ENCODE data around the gene PPTC7. TPM values are rescaled to one million over a fixed set of nuclear protein-coding genes. Genes with fewer than 3 reads are reported as not detected.
"Not testable (repeated sequence)": the region's sequence is repeated elsewhere in the genome, so short reads cannot be mapped to it uniquely, and the experiment has no call there.

The PPTC7 gene, protein sequence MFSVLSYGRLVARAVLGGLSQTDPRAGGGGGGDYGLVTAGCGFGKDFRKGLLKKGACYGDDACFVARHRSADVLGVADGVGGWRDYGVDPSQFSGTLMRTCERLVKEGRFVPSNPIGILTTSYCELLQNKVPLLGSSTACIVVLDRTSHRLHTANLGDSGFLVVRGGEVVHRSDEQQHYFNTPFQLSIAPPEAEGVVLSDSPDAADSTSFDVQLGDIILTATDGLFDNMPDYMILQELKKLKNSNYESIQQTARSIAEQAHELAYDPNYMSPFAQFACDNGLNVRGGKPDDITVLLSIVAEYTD
- total RNA-seq, result 11.0 and 11.4 TPM in 2 replicates

DNA sequence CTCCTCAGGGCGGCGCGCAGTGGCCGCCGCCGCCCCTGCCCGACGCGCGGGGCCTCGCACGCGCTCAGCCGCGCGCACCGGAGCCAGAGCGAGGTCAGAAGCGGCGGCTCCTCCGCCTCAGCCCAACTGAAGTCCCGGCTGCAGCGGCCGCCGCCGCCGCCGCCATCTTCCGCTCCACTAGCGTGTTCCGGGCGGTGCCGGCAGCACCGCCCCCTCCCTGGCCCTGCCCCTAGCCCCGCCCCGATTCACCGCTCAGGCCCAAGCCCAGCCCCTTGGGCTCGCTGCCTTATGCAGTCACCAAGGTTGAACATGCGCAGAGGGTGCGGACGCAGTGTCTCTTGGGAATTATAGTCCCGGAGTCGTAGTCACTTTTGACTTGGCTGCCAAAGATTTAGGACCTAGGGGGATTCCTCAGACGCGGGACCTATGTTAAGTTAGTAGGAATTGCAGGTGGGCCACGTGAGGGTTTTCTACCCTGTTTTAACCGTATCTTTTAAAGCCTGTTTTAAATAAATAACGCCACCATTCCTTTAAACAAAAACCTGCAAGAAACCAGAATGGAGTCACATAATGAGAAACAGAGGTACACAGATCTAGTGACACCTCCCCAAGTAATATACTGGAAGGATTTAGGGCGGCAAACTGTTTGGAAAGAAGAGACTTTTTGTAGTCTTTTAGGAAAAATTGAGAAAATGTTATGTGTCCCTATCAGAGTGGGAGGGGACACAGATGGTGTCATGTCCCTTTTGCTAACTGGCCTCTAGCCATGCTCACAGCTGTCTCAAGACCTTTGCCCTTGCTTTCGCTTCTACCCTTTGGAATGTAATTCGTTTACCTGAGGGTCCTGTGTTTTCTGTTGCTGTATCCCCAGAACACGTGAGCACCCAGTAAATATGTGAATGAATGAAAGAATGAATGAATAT, at the start of gene PPTC7:
Gene PPTC7 (minus strand): TSS at position 182 of the 923 bp plus-strand sequence. CDS start 287 bp downstream, outside the sequence.
- peak; percentile 71 for DNase-seq (ENCODE audit: extremely low read depth, low read depth, low spot score)

DNA sequence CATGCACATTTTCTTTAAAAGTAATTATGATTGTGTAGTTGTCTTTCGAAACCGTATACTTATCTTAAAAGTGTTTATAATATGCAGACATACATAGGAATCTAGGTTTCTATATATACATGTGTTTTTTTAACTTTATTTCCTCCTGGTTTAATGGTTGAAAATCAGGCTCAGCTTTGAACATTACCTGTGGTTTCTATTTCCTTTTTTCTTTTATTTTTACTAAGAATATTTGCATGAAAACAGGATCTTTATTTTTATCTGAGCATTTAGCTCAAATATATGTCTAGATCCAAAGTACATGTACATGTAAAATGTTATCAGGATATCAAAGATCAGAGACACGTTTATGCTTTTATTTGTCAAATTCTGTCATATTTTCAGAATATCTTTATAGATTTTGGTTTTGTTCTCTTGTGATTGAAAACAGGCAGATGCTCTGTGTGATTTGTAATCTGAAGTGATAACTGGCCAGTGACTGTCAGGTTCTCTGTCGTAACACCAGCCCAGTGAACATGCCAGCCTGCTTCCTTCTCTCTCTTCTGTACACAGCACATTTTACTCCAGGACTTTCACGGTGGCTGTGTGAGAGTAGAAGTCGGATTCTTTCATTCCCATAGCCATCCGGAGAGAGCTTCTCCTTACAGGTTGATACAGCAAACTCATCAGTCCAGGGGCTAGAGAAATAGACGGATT, 44.5 kb upstream of the PPTC7 start:
- DNase-seq (ENCODE audit: extremely low read depth, low read depth, low spot score), result no peak

DNA sequence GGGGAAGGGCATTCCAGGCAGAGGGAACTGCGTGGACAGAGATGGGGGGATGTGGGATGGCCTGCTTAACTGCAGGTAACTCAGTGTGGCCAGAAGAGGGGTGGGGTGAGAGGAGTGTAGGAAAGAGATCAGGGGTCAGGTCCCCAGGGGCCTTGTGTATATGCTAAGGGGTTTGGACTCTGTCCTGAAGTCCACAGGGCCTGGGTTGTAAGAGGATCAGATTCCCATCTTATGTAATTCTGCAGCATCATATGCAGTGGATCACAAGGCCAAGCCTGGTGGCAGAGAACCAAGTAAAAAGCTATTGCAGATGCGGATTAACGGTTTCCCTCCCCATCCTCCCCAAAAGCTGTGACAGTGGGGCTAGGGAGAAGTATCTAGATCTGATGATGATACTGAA, 39.5 kb upstream of the PPTC7 start:
- no peak for DNase-seq (ENCODE audit: extremely low read depth, low read depth, low spot score)

DNA sequence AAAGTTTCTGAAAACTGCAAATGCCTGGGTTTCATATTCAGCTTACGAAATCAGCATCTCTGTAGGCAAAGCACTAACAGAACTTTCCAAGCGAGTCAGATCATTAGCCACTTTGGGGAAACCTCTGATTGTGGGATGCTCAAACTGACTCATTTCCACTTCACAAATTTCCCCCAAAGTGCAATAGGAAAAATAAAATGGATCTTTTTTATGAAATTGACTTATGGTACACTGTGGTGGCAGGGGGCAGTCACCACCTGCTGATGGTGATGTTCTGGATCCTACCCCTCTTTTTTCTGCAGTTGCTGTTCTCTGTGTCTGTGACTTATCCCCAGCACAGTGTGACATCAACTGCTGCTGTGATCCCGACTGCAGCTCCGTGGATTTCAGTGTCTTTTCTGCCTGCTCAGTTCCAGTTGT, 36.4 kb upstream of the PPTC7 start:
- DNase-seq (ENCODE audit: extremely low read depth, low read depth, low spot score), result no peak

DNA sequence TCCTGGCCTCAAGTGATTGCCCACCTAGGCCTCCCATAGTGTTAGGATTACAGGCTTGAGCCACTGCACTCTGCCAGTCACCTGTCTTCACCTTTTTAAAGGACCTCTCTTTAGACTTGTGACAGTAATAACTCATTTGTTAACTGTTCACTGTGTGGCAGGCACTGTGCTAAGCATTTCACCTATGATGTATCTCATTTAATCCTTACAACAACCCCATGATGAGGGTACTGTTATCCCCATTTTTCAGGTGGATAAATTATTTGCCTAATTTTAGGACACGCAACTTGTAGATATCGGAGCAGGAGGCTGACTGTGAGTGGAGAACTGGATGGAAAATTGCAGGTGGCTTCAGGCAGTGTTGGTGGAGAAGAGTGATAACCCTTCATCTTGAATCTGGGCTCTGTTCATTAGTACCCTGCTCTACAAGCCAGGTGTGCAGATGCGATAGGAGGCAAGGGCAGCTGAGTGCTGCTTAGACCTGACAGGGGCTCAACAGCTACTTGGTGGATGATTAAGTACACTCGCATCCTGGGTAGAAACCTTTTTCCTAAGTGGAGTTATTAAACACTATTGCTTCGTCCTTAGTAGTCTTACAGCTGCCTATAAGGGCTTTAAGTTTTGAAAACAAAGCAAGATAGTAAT, 33.5 kb upstream of the PPTC7 start:
- no peak for DNase-seq (ENCODE audit: extremely low read depth, low read depth, low spot score)

DNA sequence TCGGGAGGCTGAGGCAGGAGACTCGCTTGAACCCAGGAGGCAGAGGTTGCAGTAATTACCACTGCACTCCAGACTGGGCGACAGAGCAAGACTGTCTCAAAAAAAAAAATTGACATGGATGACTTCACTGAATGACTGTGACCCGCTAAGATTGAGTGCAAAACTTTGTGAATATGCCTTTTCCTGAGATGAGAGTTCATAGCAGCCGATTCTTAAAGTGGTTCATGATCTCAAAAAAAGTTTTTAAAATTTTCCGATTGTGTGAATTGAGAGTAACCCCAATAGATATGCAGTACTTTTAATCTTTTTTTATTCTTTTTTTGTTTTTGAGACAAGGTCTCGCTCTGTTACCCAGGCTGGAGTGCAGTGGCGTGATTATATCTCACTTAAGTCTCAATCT, 32.1 kb upstream of the PPTC7 start:
- DNase-seq (ENCODE audit: extremely low read depth, low read depth, low spot score), result no peak

DNA sequence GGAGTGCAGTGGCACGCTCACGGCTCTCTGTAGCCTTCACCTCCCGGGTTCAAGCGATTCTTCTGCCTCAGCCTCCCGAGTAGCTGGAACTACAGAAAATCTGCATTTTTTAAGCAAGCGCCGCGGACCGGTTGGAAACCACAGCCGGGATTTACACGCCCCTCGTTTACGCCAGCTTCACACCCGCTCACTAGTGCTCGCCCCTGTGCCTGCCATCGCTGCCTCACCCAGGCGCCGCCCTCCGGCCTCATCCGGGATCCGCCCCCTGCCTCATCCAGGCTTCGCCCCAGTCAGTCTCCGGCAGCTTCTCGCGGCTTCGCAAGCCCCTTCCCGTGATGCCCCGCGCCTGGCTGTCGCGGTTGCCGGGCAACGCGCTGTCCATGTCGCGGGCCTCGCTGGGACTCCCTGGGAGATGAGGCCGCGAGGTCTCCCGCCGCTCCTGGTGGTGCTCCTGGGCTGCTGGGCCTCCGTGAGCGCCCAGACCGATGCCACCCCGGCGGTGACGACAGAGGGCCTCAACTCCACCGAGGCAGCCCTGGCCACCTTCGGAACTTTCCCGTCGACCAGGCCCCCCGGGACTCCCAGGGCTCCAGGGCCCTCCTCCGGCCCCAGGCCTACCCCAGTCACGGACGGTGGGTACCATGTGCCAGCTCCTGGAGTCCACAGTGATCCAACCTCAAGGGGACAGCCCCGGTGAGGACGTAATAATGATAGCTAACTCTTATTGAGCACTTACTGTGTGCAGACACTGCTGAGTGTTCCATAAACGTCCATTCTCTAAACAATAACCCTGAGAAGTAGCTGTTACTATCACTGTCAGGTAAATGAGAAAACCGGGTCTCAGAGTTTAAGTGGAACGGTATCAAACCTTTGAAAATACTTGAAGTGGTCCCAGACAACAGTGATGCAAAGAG, 30.9 kb upstream of the PPTC7 start, which contains the start of gene TCTN1:
Gene TCTN1 (plus strand): TSS at position 359 of the 914 bp plus-strand sequence. CDS start 54 bp downstream, at position 413.
- peak; percentile 51 for DNase-seq (ENCODE audit: extremely low read depth, low read depth, low spot score)

DNA sequence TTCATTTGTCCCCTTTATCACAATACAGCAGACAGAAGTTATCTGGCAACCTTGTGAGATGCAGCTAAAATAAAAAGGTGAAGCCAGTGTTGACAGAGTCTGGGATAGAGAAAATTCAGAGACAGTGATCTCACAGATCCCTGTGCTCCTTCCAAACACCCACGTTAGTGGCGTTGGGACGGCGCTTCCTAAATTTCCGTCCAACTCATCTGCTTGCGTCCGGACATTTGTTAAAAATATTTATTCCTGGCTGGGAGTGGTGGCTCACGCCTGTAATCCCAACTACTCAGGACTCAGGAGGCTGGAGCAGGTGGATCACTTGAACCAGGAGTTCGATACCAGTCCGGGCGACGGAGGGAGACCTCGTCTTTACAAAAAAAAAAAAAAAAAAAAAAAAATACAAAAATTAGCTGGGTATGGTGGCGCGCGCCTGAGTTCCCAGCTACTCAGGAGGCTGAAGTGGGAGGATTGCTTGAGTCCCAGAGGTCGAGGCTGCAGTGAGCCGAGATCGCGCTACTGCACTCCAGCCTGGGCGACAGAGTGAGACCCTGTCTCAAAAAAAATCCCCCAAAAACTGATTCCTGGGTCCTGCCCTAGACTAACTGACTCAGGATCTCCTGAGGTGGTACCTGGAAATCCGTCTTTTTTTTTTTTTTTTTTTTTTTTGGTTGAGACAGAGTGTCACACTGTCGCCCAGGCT, 30.1 kb upstream of the PPTC7 start:
- no peak for DNase-seq (ENCODE audit: extremely low read depth, low read depth, low spot score)

DNA sequence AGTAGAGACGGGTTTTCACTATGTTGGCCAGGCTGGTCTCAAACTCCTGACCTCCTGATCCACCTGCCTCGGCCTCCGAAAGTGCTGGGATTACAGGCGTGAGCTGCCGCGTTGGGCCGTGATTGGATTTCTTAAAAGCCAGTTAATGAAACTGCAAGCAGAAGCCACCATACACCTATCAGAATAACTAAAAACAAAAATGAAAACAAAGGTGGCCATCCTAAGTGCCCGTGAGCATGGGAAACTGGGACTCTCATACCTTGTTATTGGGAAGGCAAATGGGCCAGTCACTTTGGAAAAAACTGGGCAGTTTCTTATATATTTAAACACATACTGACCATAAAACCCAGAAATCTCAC, 23.1 kb upstream of the PPTC7 start:
- no peak for DNase-seq (ENCODE audit: extremely low read depth, low read depth, low spot score)

DNA sequence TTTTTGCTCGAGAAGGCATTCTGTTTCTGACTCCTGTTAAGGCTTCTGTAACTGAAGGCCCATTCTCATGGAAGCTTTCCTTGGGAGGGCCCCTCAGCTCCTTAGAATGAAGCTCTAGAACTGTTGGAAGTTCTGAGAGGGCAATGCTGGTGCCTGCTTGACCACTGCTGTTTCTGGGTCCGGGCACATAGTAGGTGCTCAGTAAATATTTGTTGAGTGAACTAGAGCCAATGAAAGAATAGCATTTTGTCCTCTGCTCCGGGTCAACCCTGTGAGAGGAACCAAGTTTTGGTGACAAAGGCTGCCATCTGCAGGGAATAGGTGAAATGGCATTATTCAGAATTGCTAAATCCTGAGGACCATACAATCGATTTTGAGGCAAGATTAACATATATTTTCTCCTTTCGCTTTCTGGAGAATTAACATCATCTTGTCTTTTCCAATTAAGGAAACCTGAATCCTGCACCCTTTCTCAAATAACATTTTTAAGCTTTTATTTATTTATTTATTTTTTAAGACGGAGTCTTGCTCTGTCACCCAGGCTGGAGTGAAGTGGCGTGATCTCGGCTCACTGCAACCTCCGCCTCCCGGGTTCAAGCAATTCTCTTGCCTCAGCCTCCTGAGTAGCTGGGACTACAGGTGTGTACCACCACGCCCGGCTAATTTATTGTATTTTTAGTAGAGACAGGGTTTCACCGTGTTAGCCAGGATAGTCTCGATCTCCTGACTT, 19.1 kb upstream of the PPTC7 start:
- not testable (repeated sequence) for DNase-seq (ENCODE audit: extremely low read depth, low read depth, low spot score)

DNA sequence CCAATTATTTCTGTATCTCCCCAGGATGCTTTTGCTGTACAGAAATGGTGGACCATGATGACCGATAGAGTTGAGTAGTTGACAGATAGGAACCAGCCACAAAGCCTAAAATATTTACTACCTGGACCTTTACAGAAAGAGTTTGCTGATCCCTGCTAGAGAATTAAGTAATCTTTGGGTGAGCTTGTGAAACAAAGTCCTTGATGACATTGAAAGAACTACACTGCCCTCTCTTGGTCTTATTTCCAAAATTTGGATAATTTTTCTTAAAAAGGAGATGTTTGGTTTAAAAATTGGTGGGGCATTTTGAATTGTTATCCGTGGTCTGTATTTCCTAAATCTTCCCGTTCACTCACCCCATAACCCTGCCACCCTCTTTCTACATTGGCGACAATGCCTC, 17.1 kb upstream of the PPTC7 start:
- no peak for DNase-seq (ENCODE audit: extremely low read depth, low read depth, low spot score)

DNA sequence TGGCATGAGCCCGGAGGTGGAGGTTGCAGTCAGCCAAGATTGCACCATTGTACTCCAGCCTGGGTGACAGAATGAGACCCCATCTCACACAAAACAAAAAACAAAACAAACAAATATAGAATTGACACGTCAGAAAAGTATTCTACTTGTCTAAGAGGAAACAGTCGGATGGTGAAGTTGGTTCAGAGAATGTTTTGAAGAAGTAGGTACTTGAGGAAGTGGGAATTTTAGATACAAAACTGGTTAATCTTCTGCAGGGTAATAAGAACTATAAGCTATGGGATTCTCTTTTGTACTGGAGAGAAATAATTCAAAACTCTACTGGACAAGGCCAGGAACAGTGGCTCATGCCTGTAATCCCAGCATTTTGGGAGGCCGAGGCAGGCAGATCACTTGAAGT, 16.2 kb upstream of the PPTC7 start:
- no peak for DNase-seq (ENCODE audit: extremely low read depth, low read depth, low spot score)

DNA sequence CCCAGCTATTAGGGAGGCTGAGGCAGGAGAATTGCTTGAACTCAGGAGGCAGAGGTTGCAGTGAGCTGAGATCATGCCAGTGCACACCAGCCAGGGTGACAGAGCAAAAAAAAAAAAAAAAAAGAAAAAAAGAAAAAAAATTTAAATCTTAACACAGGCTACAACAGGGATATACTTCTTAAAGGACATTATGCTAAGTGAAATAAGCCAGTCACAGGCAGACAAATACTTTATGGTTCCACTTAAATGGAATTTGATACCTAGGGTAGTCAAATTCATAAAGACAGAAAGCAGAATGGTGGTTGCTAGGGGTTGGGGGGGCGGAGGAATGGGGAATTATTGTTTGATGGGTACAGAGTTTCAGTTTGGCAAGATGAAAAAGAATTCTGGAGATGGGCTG, 14.8 kb upstream of the PPTC7 start:
- no peak for DNase-seq (ENCODE audit: extremely low read depth, low read depth, low spot score)

DNA sequence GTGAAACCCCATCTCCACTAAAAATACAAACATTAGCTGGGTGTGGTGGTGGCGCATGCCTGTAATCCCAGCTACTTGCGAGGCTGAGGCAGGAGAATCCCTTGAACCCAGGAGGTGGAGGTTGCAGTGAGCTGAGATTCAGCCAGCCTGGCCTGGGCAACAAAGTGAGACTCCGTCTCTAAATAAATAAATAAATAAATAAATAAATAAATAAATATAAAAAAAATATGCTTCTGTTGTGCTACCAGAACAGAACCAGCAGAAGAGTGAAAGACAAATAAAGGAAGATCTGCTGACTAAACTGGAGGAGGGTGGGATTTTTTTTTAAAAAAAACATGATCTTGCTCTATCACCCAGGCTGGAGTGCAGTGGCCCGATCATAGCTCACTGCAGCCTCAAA, 9.8 kb upstream of the PPTC7 start:
- not testable (repeated sequence) for DNase-seq (ENCODE audit: extremely low read depth, low read depth, low spot score)

DNA sequence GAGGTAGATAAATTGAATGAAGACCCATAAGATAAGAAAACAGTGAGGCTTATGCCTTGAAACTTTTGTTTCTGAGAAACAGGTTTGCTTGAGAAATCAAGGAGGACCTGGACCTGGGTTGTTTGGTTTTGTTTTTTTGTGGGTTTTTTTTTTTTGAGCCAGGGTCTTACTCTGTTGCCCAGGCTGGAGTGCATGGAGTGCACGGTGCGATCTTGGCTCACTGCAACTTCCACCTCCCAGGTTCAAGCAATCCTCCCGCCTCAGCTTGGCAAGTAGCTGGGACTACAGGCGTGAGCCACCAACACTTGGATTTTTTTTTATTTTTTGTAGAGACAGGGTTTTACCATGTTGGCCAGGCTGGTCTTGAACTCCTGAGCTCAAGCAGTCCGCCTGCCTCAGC, 9.0 kb upstream of the PPTC7 start:
- DNase-seq (ENCODE audit: extremely low read depth, low read depth, low spot score), result no peak

DNA sequence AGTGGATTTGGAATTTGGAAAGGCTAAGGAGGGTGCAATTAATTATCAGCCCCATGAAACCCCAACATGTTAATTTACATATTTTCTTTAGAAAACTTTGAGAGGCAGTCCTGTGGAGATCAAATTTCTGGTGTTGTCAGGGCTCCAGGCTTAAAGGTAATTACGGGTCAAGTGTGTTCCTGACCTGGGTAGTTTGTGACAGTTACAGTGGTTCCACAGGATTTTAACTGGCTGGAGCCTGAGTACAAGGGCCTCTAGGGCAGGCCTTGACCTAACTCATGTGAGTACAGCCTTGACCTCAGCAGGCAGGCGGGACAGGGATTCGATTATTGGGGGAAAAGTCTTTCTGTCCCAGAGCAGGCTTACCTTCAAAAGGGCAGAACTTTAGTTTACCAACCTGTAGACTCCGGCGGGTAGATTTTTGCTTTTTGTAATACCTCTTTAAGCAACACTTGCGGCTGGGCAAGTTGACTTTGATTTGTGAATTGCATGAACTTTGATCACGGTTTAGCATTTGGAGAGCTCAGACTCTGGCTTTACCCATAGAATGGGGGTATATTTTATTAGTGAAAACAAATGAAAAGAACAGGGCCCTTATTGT, 8.4 kb upstream of the PPTC7 start:
- no peak for DNase-seq (ENCODE audit: extremely low read depth, low read depth, low spot score)

DNA sequence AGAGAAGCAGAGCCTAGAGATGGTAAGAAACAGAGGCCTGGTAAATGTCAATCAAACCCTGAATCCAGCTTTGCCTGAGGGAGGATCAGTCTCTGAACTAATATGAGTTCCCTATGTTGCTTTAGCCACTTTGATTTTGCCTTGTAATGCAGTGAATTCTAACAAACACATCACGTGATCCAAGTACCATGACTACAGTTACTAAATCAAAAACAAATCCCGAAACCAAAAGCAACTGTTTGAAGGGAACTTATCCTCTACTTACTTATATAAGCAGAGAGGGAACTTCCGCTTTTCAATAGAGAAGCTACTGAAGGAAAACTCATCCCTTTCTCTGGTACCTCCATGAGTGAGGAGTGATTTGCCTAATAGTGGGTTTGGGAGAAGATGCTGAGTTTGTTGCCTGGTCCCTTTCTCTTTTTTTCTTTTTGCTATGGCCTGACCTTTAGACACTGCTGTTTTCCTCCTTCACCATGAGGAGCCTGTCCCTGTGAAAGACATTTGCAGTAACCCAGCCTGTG, 7.7 kb upstream of the PPTC7 start:
- DNase-seq (ENCODE audit: extremely low read depth, low read depth, low spot score), result no peak

DNA sequence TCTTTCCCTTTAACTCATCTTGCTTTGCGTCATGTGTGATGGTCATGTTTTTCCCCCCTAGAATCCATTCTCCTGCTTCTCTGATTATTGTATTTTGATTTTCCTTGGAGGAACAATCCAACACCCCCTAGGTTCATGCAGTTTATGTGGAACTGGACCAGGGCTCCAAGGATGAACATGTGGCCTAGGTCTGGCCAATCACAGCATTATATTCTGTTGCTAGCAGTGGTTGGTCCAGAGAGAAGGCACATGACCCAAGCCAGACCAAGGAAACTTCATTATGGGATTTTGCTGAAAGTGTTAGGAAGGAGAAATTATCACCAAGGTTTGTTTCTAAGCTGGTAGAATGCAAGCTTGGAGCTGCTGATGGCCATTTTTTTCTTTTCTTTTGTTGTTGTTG, 6.9 kb upstream of the PPTC7 start:
- DNase-seq (ENCODE audit: extremely low read depth, low read depth, low spot score), result no peak

All from glomerular endothelial cell (primary cell).